Activated T-cell treated with anti-CD3 and anti-CD28 coated beads, Interleukin-2, amount 50 U/mL, for 24 hours (primary cell): ENCODE data around the gene SLC34A1.

ENCODE experiments used
- DNase-seq: peaks from one replicate; pipeline ENCODE4 v3.0.0-alpha.2; 2020
- H3K27ac Mint-ChIP-seq: 2 replicates; pipeline ENCODE4 v1.8.0; 2020; ENCODE audit warnings: mild to moderate bottlenecking, mixed read lengths
- H3K27me3 Mint-ChIP-seq: 2 replicates; pipeline ENCODE4 v1.8.0; 2020; ENCODE audit warnings: mixed read lengths
- H3K36me3 Mint-ChIP-seq: 2 replicates; pipeline ENCODE4 v1.8.0; 2020; ENCODE audit warnings: low read depth, mixed read lengths
- H3K4me1 Mint-ChIP-seq: 2 replicates; pipeline ENCODE4 v1.8.0; 2020; ENCODE audit warnings: low read depth, mixed read lengths
- H3K4me3 Mint-ChIP-seq: 2 replicates; pipeline ENCODE4 v1.8.0; 2020; ENCODE audit warnings: mild to moderate bottlenecking, moderate library complexity, mixed read lengths
- H3K9me3 Mint-ChIP-seq: 2 replicates; pipeline ENCODE4 v1.8.0; 2020; ENCODE audit warnings: mixed read lengths

Gene SLC34A1

GRCh38 chr5:177440990-177441780 is 57.0 kb downstream of the SLC34A1 start:
- Mint-ChIP-seq H3K36me3 (peaks cover 77% of the 10 kb centered on the region), H3K27me3 (no peaks in the 10 kb centered on the region), H3K4me1 (peaks cover 83% of the 10 kb centered on the region), H3K27ac (peak overlapping the region; percentile 73), H3K9me3 (no peaks in the 10 kb centered on the region), H3K4me3 (no peak overlapping the region)
- DNase-seq, result peak; percentile 35

- DNase-seq, result peak; percentile 35
- Mint-ChIP-seq H3K4me1 (peaks cover 79% of the 10 kb centered on the region), H3K4me3 (no peak overlapping the region), H3K27me3 (no peaks in the 10 kb centered on the region), H3K9me3 (no peaks in the 10 kb centered on the region), H3K36me3 (peaks cover 67% of the 10 kb centered on the region), H3K27ac (peak overlapping the region; percentile 73)
These were observed 58.0 kb downstream of the SLC34A1 start for GRCh38 chr5:177442066-177442826.

DNA sequence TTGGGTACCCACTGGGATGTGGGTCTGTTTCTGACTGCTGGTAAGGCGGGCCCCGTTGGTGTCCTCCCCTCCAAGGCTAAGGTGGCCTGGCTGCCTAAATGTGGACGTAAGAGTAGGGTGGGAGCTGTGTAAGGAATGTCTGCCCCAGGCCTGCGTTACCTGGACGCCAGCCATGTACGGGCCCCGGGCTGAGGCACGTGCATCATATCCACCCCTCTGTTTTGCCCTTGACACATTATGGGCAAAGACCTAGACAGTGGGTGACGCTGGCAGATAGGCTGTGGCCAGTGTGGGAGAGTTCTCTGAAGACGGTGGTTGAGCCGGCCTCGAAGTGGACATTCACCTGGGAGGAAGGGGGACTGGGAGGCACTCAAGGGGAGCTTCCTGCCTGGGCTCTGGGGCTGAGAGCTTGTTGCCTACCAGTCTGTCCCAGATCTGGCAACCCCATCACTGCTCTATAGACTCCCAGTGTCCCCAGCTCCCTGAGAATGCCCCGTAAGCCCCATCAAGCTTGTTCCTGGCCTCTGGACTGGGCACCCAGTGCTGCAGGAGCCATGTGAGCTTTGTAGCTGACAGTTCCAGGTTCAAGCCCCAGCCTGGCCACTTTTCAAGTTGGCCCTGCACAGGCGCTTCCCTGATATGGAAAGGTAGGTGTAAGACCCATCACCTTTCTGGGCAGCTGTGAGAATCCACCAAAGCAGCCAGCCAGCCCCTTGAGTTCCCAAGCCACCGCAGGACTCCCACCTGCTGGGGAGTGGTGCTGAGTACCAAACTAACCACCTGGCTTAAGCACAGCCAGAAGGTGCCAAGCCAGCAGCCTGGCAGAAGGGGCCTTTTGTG is 59.1 kb downstream of the SLC34A1 start:
- no peak overlapping the region for H3K4me3 Mint-ChIP-seq
- H3K9me3 Mint-ChIP-seq, result no peaks in the 10 kb centered on the region
- H3K4me1 Mint-ChIP-seq, result peaks cover 78% of the 10 kb centered on the region
- DNase-seq, result peak; percentile 48
- H3K27ac Mint-ChIP-seq, result peak overlapping the region; percentile 50
- peaks cover 56% of the 10 kb centered on the region for H3K36me3 Mint-ChIP-seq
- H3K27me3 Mint-ChIP-seq, result no peaks in the 10 kb centered on the region

- Mint-ChIP-seq H3K9me3 (no peaks in the 10 kb centered on the region), H3K4me1 (peaks cover 76% of the 10 kb centered on the region), H3K4me3 (peak overlapping the region; percentile 23), H3K27ac (peak overlapping the region; percentile 91), H3K27me3 (no peaks in the 10 kb centered on the region), H3K36me3 (peaks cover 45% of the 10 kb centered on the region)
- DNase-seq, result peak; percentile 56
These were observed 60.1 kb downstream of the SLC34A1 start for GRCh38 chr5:177444106-177445051.

- Mint-ChIP-seq H3K4me3 (peak overlapping the region; percentile 70), H3K27me3 (no peaks in the 10 kb centered on the region), H3K36me3 (peaks cover 36% of the 10 kb centered on the region), H3K4me1 (peaks cover 67% of the 10 kb centered on the region), H3K27ac (peak overlapping the region; percentile 91), H3K9me3 (no peaks in the 10 kb centered on the region)
- peak; percentile 56 for DNase-seq
These were observed 61.0 kb downstream of the SLC34A1 start for GRCh38 chr5:177445052-177445916.

DNA sequence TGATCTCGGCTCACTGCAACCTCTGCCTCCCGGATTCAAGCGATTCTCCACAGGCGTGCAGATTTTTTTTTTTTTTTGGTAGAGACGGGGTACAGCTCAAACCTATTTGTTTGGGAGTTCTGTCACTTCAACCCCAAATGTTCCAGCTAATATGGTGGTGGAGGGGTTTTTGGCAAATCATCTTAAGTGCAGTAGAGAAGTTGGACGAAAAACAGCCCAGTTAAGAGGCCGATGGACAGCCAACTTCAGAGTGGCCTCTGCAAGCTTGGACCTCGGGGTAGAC is 61.6 kb downstream of the SLC34A1 start:
- H3K4me3 Mint-ChIP-seq, result peak overlapping the region; percentile 70

GRCh38 chr5:177446200-177447065 is 62.2 kb downstream of the SLC34A1 start, which contains the start of gene PRR7:
PRR7 (plus strand) TSS chr5:177446814; CDS start chr5:177455068, 8,254 bp downstream.
- DNase-seq, result peak; percentile 86
- Mint-ChIP-seq H3K9me3 (no peaks in the 10 kb centered on the region), H3K4me1 (peaks cover 62% of the 10 kb centered on the region), H3K27ac (peak within 1 kb of the TSS; percentile 91), H3K4me3 (peak within 1 kb of the TSS; percentile 70), H3K27me3 (no peaks in the 10 kb centered on the region), H3K36me3 (peaks cover 26% of the 10 kb centered on the region)

More for the DNA sequence above, 61.6 kb downstream of the SLC34A1 start:
- H3K36me3 Mint-ChIP-seq, result peaks cover 31% of the 10 kb centered on the region
- H3K4me1 Mint-ChIP-seq, result peaks cover 64% of the 10 kb centered on the region
- H3K9me3 Mint-ChIP-seq, result no peaks in the 10 kb centered on the region
- H3K27ac Mint-ChIP-seq, result peak overlapping the region; percentile 91
- DNase-seq, result no peak
- H3K27me3 Mint-ChIP-seq, result no peaks in the 10 kb centered on the region

DNA sequence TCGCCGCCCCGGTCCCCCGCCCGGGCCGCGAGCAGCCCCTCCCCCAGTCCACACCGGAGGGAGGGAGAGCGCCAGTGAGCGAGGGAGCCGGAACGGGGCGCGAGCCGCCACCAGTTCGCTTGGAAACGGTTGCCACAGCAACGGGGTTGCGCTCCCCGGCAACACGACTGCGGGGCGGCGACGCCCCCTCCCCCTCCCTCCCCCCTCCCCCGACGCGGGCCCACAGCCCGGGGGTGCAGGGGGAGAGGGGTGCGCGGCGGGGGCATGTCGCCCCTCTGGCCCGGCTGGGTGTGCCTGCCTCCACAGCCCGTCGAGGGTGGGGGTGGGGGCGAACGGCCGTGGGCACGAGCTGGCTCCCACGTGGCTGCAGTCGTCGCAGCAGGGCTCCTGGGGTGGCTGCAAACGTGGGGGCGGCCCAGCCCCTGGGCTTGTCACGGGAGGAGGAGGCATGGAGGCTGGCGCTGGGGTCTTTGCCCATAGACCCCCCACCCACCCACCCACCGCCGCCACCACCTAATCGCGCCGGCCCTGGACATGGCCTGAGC is 62.9 kb downstream of the SLC34A1 start:
- H3K36me3 Mint-ChIP-seq, result peaks cover 19% of the 10 kb centered on the region

GRCh38 chr5:177447611-177448243 is 63.5 kb downstream of the SLC34A1 start:
- Mint-ChIP-seq H3K9me3 (no peaks in the 10 kb centered on the region), H3K36me3 (peaks cover 13% of the 10 kb centered on the region), H3K4me1 (peaks cover 57% of the 10 kb centered on the region), H3K27me3 (no peaks in the 10 kb centered on the region), H3K4me3 (peak overlapping the region; percentile 60), H3K27ac (peak overlapping the region; percentile 73)
- peak; percentile 66 for DNase-seq

More for the DNA sequence above, 62.9 kb downstream of the SLC34A1 start:
- H3K4me1 Mint-ChIP-seq, result peaks cover 61% of the 10 kb centered on the region
- H3K27ac Mint-ChIP-seq, result peak overlapping the region; percentile 26
- no peaks in the 10 kb centered on the region for H3K27me3 Mint-ChIP-seq
- no peaks in the 10 kb centered on the region for H3K9me3 Mint-ChIP-seq
- DNase-seq, result peak; percentile 79
- peak overlapping the region; percentile 60 for H3K4me3 Mint-ChIP-seq
